ENCODE measurements around the gene RAPH1.
A peak's percentile ranks its signal among the peaks of the same experiment; 100 is the strongest.
"Not testable (repeated sequence)": the region's sequence is repeated elsewhere in the genome, so short reads cannot be mapped to it uniquely, and the experiment has no call there.

Gene RAPH1

GRCh38 chr2:203429643-203430042 is 105.5 kb downstream of the RAPH1 start:
- not testable (repeated sequence) for DNase-seq (ENCODE audit: low spot score)

GRCh38 chr2:203427061-203427460 is 108.0 kb downstream of the RAPH1 start:
- no peak for DNase-seq (ENCODE audit: low spot score)

- DNase-seq (ENCODE audit: low spot score), result no peak
Observed at GRCh38 chr2:203418271-203418670, 116.8 kb downstream of the RAPH1 start.

GRCh38 chr2:203413796-203414195 is 121.3 kb downstream of the RAPH1 start:
- DNase-seq (ENCODE audit: low spot score), result no peak

GRCh38 chr2:203412546-203413331 is 122.4 kb downstream of the RAPH1 start:
- DNase-seq (ENCODE audit: low spot score), result no peak

- no peak for DNase-seq (ENCODE audit: low spot score)
Observed at GRCh38 chr2:203407496-203407895, 127.6 kb downstream of the RAPH1 start.

- no peak for DNase-seq (ENCODE audit: low spot score)
Observed at GRCh38 chr2:203404996-203405395, 130.1 kb downstream of the RAPH1 start.

- DNase-seq (ENCODE audit: low spot score), result no peak
Observed at GRCh38 chr2:203400805-203401585, 134.1 kb downstream of the RAPH1 start.

GRCh38 chr2:203399031-203399430 is 136.1 kb downstream of the RAPH1 start:
- no peak for DNase-seq (ENCODE audit: low spot score)

- DNase-seq (ENCODE audit: low spot score), result no peak
Observed at GRCh38 chr2:203396667-203397066, 138.4 kb downstream of the RAPH1 start.

- DNase-seq (ENCODE audit: low spot score), result no peak
Observed at GRCh38 chr2:203395858-203396257, 139.2 kb downstream of the RAPH1 start.

- peak; percentile 15 for DNase-seq (ENCODE audit: low spot score)
Observed at GRCh38 chr2:203394519-203395227, 140.4 kb downstream of the RAPH1 start.

GRCh38 chr2:203388153-203388552 is 146.9 kb downstream of the RAPH1 start:
- DNase-seq (ENCODE audit: low spot score), result not testable (repeated sequence)

GRCh38 chr2:203383038-203383437 is 152.1 kb downstream of the RAPH1 start:
- no peak for DNase-seq (ENCODE audit: low spot score)

- DNase-seq (ENCODE audit: low spot score), result no peak
Observed at GRCh38 chr2:203379156-203379555, 155.9 kb downstream of the RAPH1 start.

GRCh38 chr2:203376173-203376572 is 158.9 kb downstream of the RAPH1 start:
- no peak for DNase-seq (ENCODE audit: low spot score)

GRCh38 chr2:203372706-203373105 is 162.4 kb downstream of the RAPH1 start:
- not testable (repeated sequence) for DNase-seq (ENCODE audit: low spot score)

GRCh38 chr2:203366639-203367466 is 168.2 kb downstream of the RAPH1 start:
- DNase-seq (ENCODE audit: low spot score), result peak; percentile 25

GRCh38 chr2:203361922-203362321 is 173.2 kb downstream of the RAPH1 start:
- DNase-seq (ENCODE audit: low spot score), result no peak

- DNase-seq (ENCODE audit: low spot score), result no peak
Observed at GRCh38 chr2:203361495-203361894, 173.6 kb downstream of the RAPH1 start.

GRCh38 chr2:203360833-203361430 is 174.2 kb downstream of the RAPH1 start:
- no peak for DNase-seq (ENCODE audit: low spot score)
